Upper lobe of left lung (tissue), 6 donors: ENCODE measurements around the gene FXYD4. TPM values are rescaled to one million over a fixed set of nuclear protein-coding genes. Genes with fewer than 3 reads are reported as not detected.

Source experiments
- ATAC-seq, 2 donors: fragments of 200-7000 bp; cut with Tn5 transposase; one replicate each; pipeline ENCODE4 v1.9.1; 2022; ENCODE audit warnings: mild to moderate bottlenecking in 2 of 2, moderate library complexity in 2 of 2; ENCODE audit not compliant: low FRiP score in 2 of 2
- DNase-seq, 2 donors: peaks; one replicate each; pipeline ENCODE4 v3.0.0-alpha.2; 2019 to 2020
- H3K27ac ChIP-seq, 4 donors: fragments of 200-600 bp; sonication (generic); one replicate each; pipeline ENCODE4 v1.5.1; 2016 to 2019
- H3K27me3 ChIP-seq, 4 donors: fragments of 200-600 bp; sonication (generic); one replicate each; pipeline ENCODE4 v1.5.1; 2017 to 2019
- H3K36me3 ChIP-seq, 4 donors: fragments of 200-600 bp; sonication (generic); one replicate each; pipeline ENCODE4 v1.5.1; 2016 to 2019
- H3K4me1 ChIP-seq, 4 donors: fragments of 200-600 bp; sonication (generic); one replicate each; pipeline ENCODE4 v1.5.1; 2018 to 2019
- H3K4me3 ChIP-seq, 4 donors: fragments of 200-600 bp; sonication (generic); one replicate each; pipeline ENCODE4 v1.5.1; 2017 to 2019; ENCODE audit warnings: mild to moderate bottlenecking in 2 of 4, moderate library complexity in 1 of 4
- H3K9me3 ChIP-seq, 4 donors: fragments of 200-600 bp; sonication (generic); one replicate each; pipeline ENCODE4 v1.5.1; 2018 to 2019
- EP300 ChIP-seq, 4 donors: sonication (generic); formaldehyde crosslinking; IDR thresholded peaks; one replicate each; pipeline ENCODE4 v1.5.1; 2017; ENCODE audit warnings: antibody characterized with exemption in 4 of 4, control low read depth in 2 of 4
- POLR2A ChIP-seq, 4 donors: fragments of 450-650 bp; IDR thresholded peaks; one replicate each; pipeline ENCODE4 v1.5.1; 2016 to 2017; ENCODE audit warnings: antibody characterized with exemption in 4 of 4, mild to moderate bottlenecking in 2 of 4
- POLR2AphosphoS5 ChIP-seq, 2 donors: sonication (generic); formaldehyde crosslinking; IDR thresholded peaks; one replicate each; pipeline ENCODE4 v1.5.1; 2017; ENCODE audit warnings: antibody characterized with exemption in 2 of 2
- WGBS, 2 donors: methylation state at CpG; one replicate each; pipeline ENCODE4 v1.1.5; 2017 to 2018; 5-methylcytosine and 5-hydroxymethylcytosine counted together
- total RNA-seq, 6 donors: library from RNA; depleted of rRNA in 4 of 6; stranded (reverse); fragments of >200 nt in 4 of 6; gene quantifications; one replicate each; pipeline versions ENCODE4 v1.1.0 to v1.2.1, GENCODE V29; 2016 to 2021
- TF ChIP-seq, protein P1 (sequence below), 6 experiments: fragments of 450-650 bp in 4 of 6; fragments of 200-600 bp in 2 of 6; sonication (generic) in 2 of 6; IDR thresholded peaks; one replicate each; pipeline ENCODE4 v1.5.1; 2016 to 2019; ENCODE audit warnings: antibody characterized with exemption in 6 of 6
- donor health status: DM: no; HTN: no; CAD: no; lungs with moderate emphysema.
- donor health status: DM: no; HTN: yes; CAD: no; lungs with severe emphysema.

Gene FXYD4
- total RNA-seq, 6 donors from 2014 or later = 2.5 to 4.0 (median 2.7) TPM; not detected in 3

DNA sequence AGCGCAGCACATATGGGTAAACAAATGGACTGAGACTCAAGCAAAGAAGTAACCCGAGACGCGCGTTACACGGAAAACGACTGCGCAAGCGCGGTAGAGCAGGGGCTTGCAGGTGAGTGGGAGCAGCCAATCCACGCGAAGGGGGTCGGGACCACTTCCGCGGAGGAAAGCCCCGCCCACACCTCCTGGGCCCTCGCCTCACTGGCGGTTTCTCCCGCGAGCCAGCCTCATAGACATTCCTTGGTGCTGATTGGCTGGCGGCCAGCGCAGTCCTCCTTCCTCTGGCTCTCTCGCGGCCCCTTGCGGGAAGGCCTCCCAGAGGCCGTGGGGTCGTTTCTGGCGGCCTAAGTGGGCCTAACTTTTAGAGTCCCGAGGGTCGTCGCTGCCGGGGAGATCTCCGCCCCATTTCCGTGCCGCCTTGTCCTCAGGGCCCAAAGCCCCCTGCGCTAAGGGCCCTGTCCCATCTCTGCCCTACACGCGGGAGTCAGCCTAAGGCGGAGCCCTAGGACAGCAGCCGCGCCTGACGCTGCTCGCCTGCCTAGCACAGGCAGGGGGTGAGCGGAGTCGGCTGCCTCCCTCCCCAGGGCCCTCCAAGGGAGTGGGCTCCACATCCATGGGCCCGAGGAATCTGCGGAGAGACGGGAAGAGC lies 9.1 kb upstream of the FXYD4 start:
- H3K27ac ChIP-seq = peak overlapping the region; percentile 77 to 88 (median 82)
- ATAC-seq = peak; percentile 97 to 98
- no peaks in the 10 kb centered on the region for H3K9me3 ChIP-seq
- peak overlapping the region; percentile 39 to 68 (median 61) for H3K4me3 ChIP-seq
- peak; percentile 95 to 100 for DNase-seq
- H3K27me3 ChIP-seq = no peaks in the 10 kb centered on the region
- H3K36me3 ChIP-seq = no peaks in the 10 kb centered on the region
- TF ChIP-seq, protein P1, sequence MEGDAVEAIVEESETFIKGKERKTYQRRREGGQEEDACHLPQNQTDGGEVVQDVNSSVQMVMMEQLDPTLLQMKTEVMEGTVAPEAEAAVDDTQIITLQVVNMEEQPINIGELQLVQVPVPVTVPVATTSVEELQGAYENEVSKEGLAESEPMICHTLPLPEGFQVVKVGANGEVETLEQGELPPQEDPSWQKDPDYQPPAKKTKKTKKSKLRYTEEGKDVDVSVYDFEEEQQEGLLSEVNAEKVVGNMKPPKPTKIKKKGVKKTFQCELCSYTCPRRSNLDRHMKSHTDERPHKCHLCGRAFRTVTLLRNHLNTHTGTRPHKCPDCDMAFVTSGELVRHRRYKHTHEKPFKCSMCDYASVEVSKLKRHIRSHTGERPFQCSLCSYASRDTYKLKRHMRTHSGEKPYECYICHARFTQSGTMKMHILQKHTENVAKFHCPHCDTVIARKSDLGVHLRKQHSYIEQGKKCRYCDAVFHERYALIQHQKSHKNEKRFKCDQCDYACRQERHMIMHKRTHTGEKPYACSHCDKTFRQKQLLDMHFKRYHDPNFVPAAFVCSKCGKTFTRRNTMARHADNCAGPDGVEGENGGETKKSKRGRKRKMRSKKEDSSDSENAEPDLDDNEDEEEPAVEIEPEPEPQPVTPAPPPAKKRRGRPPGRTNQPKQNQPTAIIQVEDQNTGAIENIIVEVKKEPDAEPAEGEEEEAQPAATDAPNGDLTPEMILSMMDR (IDR thresholded peaks at IDR 0.05) = peak in 5 of 6 experiments; percentile 35 to 66 (median 48)
- peak in 1 of 2 donors; percentile 48 for TF ChIP-seq POLR2AphosphoS5 (IDR thresholded peaks at IDR 0.05)
- no peak for TF ChIP-seq EP300 (IDR thresholded peaks at IDR 0.05)
- TF ChIP-seq POLR2A (IDR thresholded peaks at IDR 0.05) = peak in 2 of 4 donors; percentile 59 to 78
- H3K4me1 ChIP-seq = peaks cover 3 to 13% (median 10%) of the 10 kb centered on the region in 4 donors
- 1 to 9% methylated on average over 20 to 32 of the region's 48 CpGs for WGBS, 2 donors

DNA sequence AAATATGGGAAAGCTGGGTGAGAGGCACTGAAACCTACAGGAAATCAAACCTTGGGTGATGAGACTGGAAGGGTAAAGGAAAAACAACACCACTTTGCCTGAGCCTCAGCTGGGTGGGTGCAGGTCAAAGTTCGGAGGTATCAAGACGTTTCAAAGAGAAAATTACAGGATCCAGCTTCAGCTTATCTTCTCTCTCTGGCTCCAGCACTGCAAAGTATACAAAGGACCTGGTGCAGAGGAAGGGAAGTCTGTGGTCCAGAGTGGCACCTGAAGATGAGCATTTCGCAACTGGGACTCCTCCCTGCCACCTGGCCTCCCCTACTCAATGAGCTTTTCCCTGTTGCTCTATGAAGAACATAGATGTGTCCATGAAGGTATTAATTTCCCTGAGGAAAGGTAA lies 6.4 kb upstream of the FXYD4 start:
- no peaks in the 10 kb centered on the region for H3K27me3 ChIP-seq
- TF ChIP-seq POLR2AphosphoS5 (IDR thresholded peaks at IDR 0.05) (no peak), POLR2A (IDR thresholded peaks at IDR 0.05) (no peak), EP300 (IDR thresholded peaks at IDR 0.05) (no peak)
- TF ChIP-seq, protein P1 (IDR thresholded peaks at IDR 0.05) = no peak
- ATAC-seq (no peak), DNase-seq (no peak)
- H3K36me3 ChIP-seq = no peaks in the 10 kb centered on the region
- no peaks in the 10 kb centered on the region for H3K9me3 ChIP-seq
- peaks cover 3 to 13% (median 10%) of the 10 kb centered on the region in 4 donors for H3K4me1 ChIP-seq
- no peak overlapping the region for H3K4me3 ChIP-seq
- WGBS, 2 donors = 61 to 73% methylated on average over 3 of the region's 3 CpGs
- no peak overlapping the region for H3K27ac ChIP-seq

DNA sequence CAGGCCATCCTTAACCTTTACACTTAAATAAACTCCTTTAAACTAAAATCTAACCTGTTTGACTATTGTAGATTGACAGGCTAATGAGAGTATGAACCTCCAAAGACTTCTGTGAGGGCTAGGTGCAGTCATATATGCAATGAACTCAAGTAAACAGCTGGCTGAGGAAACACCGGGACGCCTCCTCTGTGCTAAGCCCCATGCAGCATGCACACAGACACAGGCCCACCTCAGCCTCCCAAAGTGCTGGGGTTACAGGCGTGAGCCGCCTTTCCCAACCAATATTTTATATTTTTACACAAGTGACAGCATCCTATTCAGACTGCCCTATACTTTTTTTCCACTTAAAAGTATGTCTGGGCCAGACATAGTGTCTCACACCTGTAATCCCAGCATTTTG lies 1.5 kb upstream of the FXYD4 start:
- Histone ChIP-seq H3K9me3 (no peaks in the 10 kb centered on the region), H3K27ac (no peak overlapping the region), H3K4me1 (no peaks in the 10 kb centered on the region), H3K36me3 (no peaks in the 10 kb centered on the region), H3K27me3 (no peaks in the 10 kb centered on the region), H3K4me3 (no peak overlapping the region)
- DNase-seq = no peak
- 95 to 98% methylated on average over 4 of the region's 4 CpGs for WGBS, 2 donors
- TF ChIP-seq EP300 (IDR thresholded peaks at IDR 0.05) = no peak
- no peak for TF ChIP-seq POLR2AphosphoS5 (IDR thresholded peaks at IDR 0.05)
- TF ChIP-seq, protein P1 (IDR thresholded peaks at IDR 0.05) = no peak
- no peak for TF ChIP-seq POLR2A (IDR thresholded peaks at IDR 0.05)
- ATAC-seq = no peak

DNA sequence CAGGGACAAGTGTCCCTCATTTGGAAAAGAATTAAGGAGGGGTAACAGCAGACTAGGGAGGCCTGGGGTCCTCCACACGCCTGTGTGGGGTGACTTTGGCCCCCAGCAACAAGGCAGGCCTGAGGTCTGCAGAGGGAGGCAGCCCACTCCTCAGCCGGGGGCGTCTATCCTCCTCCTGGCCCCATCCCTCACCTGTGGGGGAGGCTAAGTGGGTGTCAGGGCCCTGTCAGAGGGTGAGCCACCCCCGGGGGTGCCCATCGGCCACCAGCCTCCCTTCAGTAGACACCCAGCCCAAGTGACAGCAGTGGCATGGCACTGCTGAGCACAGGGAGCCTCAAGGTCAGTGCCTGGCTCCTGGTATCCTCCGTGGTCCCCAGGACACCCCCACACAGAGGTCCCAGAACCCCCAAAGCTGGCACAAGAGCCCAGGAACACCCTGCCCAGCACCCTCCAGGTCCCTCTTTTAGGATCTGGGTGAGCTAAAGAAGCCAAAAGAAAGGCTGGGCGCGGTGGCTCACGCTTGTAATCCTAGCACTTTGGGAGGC lies 693 bp upstream of the FXYD4 start:
- Histone ChIP-seq H3K9me3 (no peaks in the 10 kb centered on the region), H3K27me3 (no peaks in the 10 kb centered on the region), H3K36me3 (no peaks in the 10 kb centered on the region), H3K27ac (no peak overlapping the region), H3K4me3 (no peak overlapping the region), H3K4me1 (no peaks in the 10 kb centered on the region)
- DNase-seq = no peak
- WGBS, 2 donors = 88% methylated on average over 4 to 6 of the region's 9 CpGs
- ATAC-seq = no peak
- TF ChIP-seq, protein P1 (IDR thresholded peaks at IDR 0.05) = no peak
- TF ChIP-seq EP300 (IDR thresholded peaks at IDR 0.05) (no peak), POLR2A (IDR thresholded peaks at IDR 0.05) (no peak), POLR2AphosphoS5 (IDR thresholded peaks at IDR 0.05) (no peak)
